Activated T-helper 2 cell treated with anti-CD3 and anti-CD28 coated beads, Interferon-gamma antibody, Interleukin-2, Interleukin-4, amounts not matched to agents 10 μg/mL and 5 μg/mL and 100 μg/mL, durations not matched to agents 14 hours and 24 hours and 36 hours (primary cell): ENCODE results near the gene MSANTD1. TPM values are rescaled to one million over a fixed set of nuclear protein-coding genes. Genes with fewer than 3 reads are reported as not detected.

ENCODE experiments used
- DNase-seq: peaks from one replicate; pipeline ENCODE4 v3.0.0; 2021; ENCODE audit warnings: low spot score
- H3K27ac Mint-ChIP-seq: one replicate; pipeline ENCODE4 v1.8.0; 2021; ENCODE audit warnings: mixed read lengths
- H3K27me3 Mint-ChIP-seq: one replicate; pipeline ENCODE4 v1.8.0; 2021; ENCODE audit warnings: low read depth, mixed read lengths
- H3K36me3 Mint-ChIP-seq: one replicate; pipeline ENCODE4 v1.8.0; 2021; ENCODE audit warnings: low read depth, mixed read lengths
- H3K4me1 Mint-ChIP-seq: one replicate; pipeline ENCODE4 v1.8.0; 2021; ENCODE audit warnings: low read depth, mixed read lengths
- H3K4me3 Mint-ChIP-seq: one replicate; pipeline ENCODE4 v1.8.0; 2021; ENCODE audit warnings: low read depth, mild to moderate bottlenecking, moderate library complexity, mixed read lengths
- H3K9me3 Mint-ChIP-seq: one replicate; pipeline ENCODE4 v1.8.0; 2021; ENCODE audit warnings: mixed read lengths
- intact Hi-C: fragments of 100-400 bp; cut with micrococcal nuclease; formaldehyde crosslinking; loops from one replicate; pipeline ENCODE4 v1.15.1; 2023
- total RNA-seq: library from RNA; stranded (reverse); gene quantifications from 2 replicates; pipeline ENCODE4 v1.2.3, GENCODE V29; 2022

MSANTD1 gene
- total RNA-seq, 1 donor from 2014 or later, result 0.68 TPM

DNA sequence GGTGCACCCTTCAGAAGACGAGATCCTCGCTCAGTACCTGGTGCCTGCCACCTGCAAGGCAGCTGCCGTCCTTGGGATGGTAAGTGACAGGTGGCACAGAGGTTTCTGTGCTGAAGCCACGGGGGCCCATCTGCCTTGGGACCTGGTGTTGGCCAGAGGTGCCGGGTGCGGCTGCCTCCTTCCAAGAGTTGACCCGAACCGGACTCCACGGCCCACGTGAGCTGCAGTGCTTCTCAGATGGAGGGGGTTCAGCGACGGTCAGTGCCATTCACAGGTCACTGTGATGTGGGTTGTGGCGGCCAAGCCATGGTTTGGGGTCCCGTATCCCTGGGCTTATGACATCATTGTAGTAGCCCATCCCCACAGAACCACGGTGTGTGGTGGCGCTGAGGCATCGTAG, 19.0 kb upstream of the MSANTD1 start:
- Mint-ChIP-seq H3K4me3 (no peak overlapping the region), H3K36me3 (peaks cover 58% of the 10 kb centered on the region), H3K27me3 (no peaks in the 10 kb centered on the region), H3K27ac (no peak overlapping the region), H3K9me3 (no peaks in the 10 kb centered on the region), H3K4me1 (no peaks in the 10 kb centered on the region)
- no peak for DNase-seq
- intact Hi-C loops, result no loop called here

- intact Hi-C loops, result no loop called here
- Mint-ChIP-seq H3K9me3 (no peaks in the 10 kb centered on the region), H3K4me1 (no peaks in the 10 kb centered on the region), H3K4me3 (no peak overlapping the region), H3K27ac (no peak overlapping the region), H3K27me3 (no peaks in the 10 kb centered on the region), H3K36me3 (peaks cover 53% of the 10 kb centered on the region)
- no peak for DNase-seq
Observed at GRCh38 chr4:3231471-3231870, 17.5 kb upstream of the MSANTD1 start.

- intact Hi-C loops, result no loop called here
- H3K4me1 Mint-ChIP-seq, result no peaks in the 10 kb centered on the region
Observed at GRCh38 chr4:3232001-3232400, 17.0 kb upstream of the MSANTD1 start.

GRCh38 chr4:3232871-3233271, 16.1 kb upstream of the MSANTD1 start:
- H3K9me3 Mint-ChIP-seq, result no peaks in the 10 kb centered on the region
- no peak overlapping the region for H3K4me3 Mint-ChIP-seq
- H3K27ac Mint-ChIP-seq, result no peak overlapping the region
- no peaks in the 10 kb centered on the region for H3K27me3 Mint-ChIP-seq
- intact Hi-C loops, result no loop called here
- no peak for DNase-seq
- H3K36me3 Mint-ChIP-seq, result peaks cover 52% of the 10 kb centered on the region
- H3K4me1 Mint-ChIP-seq, result no peaks in the 10 kb centered on the region

More at GRCh38 chr4:3232001-3232400, 17.0 kb upstream of the MSANTD1 start:
- DNase-seq, result no peak
- H3K27ac Mint-ChIP-seq, result no peak overlapping the region
- no peaks in the 10 kb centered on the region for H3K9me3 Mint-ChIP-seq
- no peaks in the 10 kb centered on the region for H3K27me3 Mint-ChIP-seq
- peaks cover 53% of the 10 kb centered on the region for H3K36me3 Mint-ChIP-seq
- no peak overlapping the region for H3K4me3 Mint-ChIP-seq

- H3K9me3 Mint-ChIP-seq, result no peaks in the 10 kb centered on the region
- intact Hi-C loops, result no loop called here
- H3K4me3 Mint-ChIP-seq, result no peak overlapping the region
- no peaks in the 10 kb centered on the region for H3K4me1 Mint-ChIP-seq
- no peak for DNase-seq
- peaks cover 51% of the 10 kb centered on the region for H3K36me3 Mint-ChIP-seq
- H3K27me3 Mint-ChIP-seq, result no peaks in the 10 kb centered on the region
- H3K27ac Mint-ChIP-seq, result no peak overlapping the region
Observed at GRCh38 chr4:3233391-3234071, 15.4 kb upstream of the MSANTD1 start.

GRCh38 chr4:3234171-3235029, 14.6 kb upstream of the MSANTD1 start:
- no peak overlapping the region for H3K4me3 Mint-ChIP-seq
- H3K27ac Mint-ChIP-seq, result no peak overlapping the region
- intact Hi-C loops, result no loop called here
- no peak for DNase-seq
- H3K4me1 Mint-ChIP-seq, result no peaks in the 10 kb centered on the region
- no peaks in the 10 kb centered on the region for H3K27me3 Mint-ChIP-seq
- no peaks in the 10 kb centered on the region for H3K9me3 Mint-ChIP-seq
- H3K36me3 Mint-ChIP-seq, result peaks cover 46% of the 10 kb centered on the region

DNA sequence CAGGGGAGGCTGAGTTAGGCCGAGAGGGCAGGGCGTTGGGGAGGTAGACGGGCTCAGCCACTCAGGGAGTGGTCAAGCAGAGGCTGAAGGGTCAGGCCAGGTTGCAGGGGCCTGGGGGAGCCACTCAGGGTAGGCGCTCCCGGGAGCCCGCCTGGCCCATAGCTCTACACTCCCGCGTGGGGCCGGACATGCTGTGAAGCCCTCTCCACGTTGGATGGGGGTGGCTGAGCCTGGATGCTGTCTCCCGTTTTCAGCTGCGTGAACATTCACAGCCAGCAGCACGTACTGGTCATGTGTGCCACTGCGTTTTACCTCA, 14.0 kb upstream of the MSANTD1 start:
- Mint-ChIP-seq H3K36me3 (peaks cover 43% of the 10 kb centered on the region), H3K4me3 (no peak overlapping the region), H3K4me1 (no peaks in the 10 kb centered on the region), H3K9me3 (no peaks in the 10 kb centered on the region), H3K27ac (no peak overlapping the region), H3K27me3 (no peaks in the 10 kb centered on the region)
- intact Hi-C loops, result no loop called here
- no peak for DNase-seq

GRCh38 chr4:3235581-3235980, 13.4 kb upstream of the MSANTD1 start:
- Mint-ChIP-seq H3K4me1 (no peaks in the 10 kb centered on the region), H3K36me3 (peaks cover 37% of the 10 kb centered on the region), H3K27ac (no peak overlapping the region), H3K4me3 (no peak overlapping the region), H3K9me3 (no peaks in the 10 kb centered on the region), H3K27me3 (no peaks in the 10 kb centered on the region)
- DNase-seq, result no peak
- intact Hi-C loops, result no loop called here

GRCh38 chr4:3236326-3236878, 12.6 kb upstream of the MSANTD1 start:
- no peaks in the 10 kb centered on the region for H3K9me3 Mint-ChIP-seq

GRCh38 chr4:3237266-3237665, 11.7 kb upstream of the MSANTD1 start:
- H3K4me1 Mint-ChIP-seq, result peaks cover 2% of the 10 kb centered on the region
- DNase-seq, result no peak
- intact Hi-C loops, result no loop called here
- H3K36me3 Mint-ChIP-seq, result peaks cover 26% of the 10 kb centered on the region
- no peak overlapping the region for H3K27ac Mint-ChIP-seq
- no peak overlapping the region for H3K4me3 Mint-ChIP-seq
- no peaks in the 10 kb centered on the region for H3K9me3 Mint-ChIP-seq
- H3K27me3 Mint-ChIP-seq, result no peaks in the 10 kb centered on the region

More at GRCh38 chr4:3236326-3236878, 12.6 kb upstream of the MSANTD1 start:
- H3K27ac Mint-ChIP-seq, result no peak overlapping the region
- no peak for DNase-seq
- no peak overlapping the region for H3K4me3 Mint-ChIP-seq
- no peaks in the 10 kb centered on the region for H3K27me3 Mint-ChIP-seq
- intact Hi-C loops, result no loop called here
- H3K36me3 Mint-ChIP-seq, result peaks cover 32% of the 10 kb centered on the region
- H3K4me1 Mint-ChIP-seq, result no peaks in the 10 kb centered on the region

DNA sequence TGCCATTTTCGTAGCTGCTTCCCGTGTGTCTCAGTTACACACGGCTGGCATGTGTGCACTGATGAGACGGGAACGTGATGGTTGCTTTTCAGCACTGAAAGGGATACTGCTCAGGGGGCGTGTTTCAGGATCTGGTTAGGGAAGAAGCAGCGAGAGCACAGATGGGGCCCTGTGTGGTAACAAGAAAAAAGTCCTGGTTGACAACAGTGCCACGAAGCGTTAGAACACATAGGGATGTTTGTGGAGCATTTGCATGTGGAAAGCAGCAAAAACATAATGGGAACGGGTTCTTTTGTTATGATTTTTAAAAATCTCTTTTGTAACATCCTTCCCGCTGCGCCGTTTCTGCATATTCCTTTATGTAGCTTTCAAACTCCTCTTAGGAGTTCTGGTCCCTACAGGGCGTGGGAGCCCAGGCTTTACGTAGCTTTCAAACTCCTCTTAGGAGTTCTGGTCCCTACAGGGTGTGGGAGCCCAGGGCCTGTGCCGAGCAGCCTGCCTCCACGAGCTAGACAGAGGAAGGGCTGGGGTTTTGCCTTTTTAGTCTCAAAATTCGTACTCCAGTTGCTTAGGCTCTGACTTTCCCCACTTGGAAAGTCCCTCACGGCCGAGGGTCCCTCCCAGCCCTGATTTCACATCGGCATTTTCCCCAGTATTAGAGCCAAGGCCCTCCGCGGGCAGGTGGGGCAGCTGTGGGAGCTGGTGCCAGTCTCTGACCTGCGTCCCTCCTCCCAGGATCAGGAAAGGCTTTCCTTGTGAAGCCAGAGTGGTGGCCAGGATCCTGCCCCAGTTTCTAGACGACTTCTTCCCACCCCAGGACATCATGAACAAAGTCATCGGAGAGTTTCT, 11.0 kb upstream of the MSANTD1 start:
- intact Hi-C loops, result no loop called here
- no peak for DNase-seq
- Mint-ChIP-seq H3K9me3 (no peaks in the 10 kb centered on the region), H3K27me3 (no peaks in the 10 kb centered on the region), H3K4me3 (no peak overlapping the region), H3K27ac (no peak overlapping the region), H3K36me3 (peaks cover 22% of the 10 kb centered on the region), H3K4me1 (peaks cover 4% of the 10 kb centered on the region)

- H3K36me3 Mint-ChIP-seq, result peaks cover 19% of the 10 kb centered on the region
- intact Hi-C loops, result no loop called here
- H3K27ac Mint-ChIP-seq, result no peak overlapping the region
- H3K4me3 Mint-ChIP-seq, result no peak overlapping the region
- no peaks in the 10 kb centered on the region for H3K27me3 Mint-ChIP-seq
- no peak for DNase-seq
- peaks cover 9% of the 10 kb centered on the region for H3K4me1 Mint-ChIP-seq
- no peaks in the 10 kb centered on the region for H3K9me3 Mint-ChIP-seq
Observed at GRCh38 chr4:3238721-3239120, 10.2 kb upstream of the MSANTD1 start.
